ENCODE data around the gene GALR1.

- TF ChIP-seq CTCF (IDR thresholded peaks at IDR 0.05) (no peak), POLR2A (IDR thresholded peaks at IDR 0.05) (no peak)
These were observed 65.3 kb downstream of the GALR1 start for GRCh38 chr18:77314952-77315351.
